ENCODE measurements around the gene RAB24. TPM values are rescaled to one million over a fixed set of nuclear protein-coding genes. Genes with fewer than 3 reads are reported as not detected.

The RAB24 gene
- 10 to 100 TPM; 25.5 to 29.4 TPM for total RNA-seq
- 19.2 TPM for polyA plus RNA-seq (ENCODE audit: insufficient read depth, low read depth, low replicate concordance)
- long read RNA-seq, donor 1, transcript RAB24-201 (8 exons, 1,311 nt): major isoform, 11 of 17 reads
- long read RNA-seq, donor 1, partial matches to known transcripts: 0 of 17 reads
- long read RNA-seq, donor 1, other reads (novel, unspliced or antisense): 0 of 17 reads
- long read RNA-seq, donor 2, partial matches to known transcripts: 0 of 5 reads
- long read RNA-seq, donor 2, other reads (novel, unspliced or antisense): 0 of 5 reads

GRCh38 chr5:177303121-177303924, at the start of gene RAB24, which contains the start of gene PRELID1:
Gene RAB24 (minus strand): TSS chr5:177303719. CDS start chr5:177303288, 431 bp downstream.
Gene PRELID1 (plus strand): TSS chr5:177303799. CDS start chr5:177303986, 187 bp downstream.
- peaks cover 19% of the 10 kb centered on the region for H3K4me1 ChIP-seq
- H3K9me3 ChIP-seq: no peaks in the 10 kb centered on the region
- no peak for TF ChIP-seq POLR2A (IDR thresholded peaks at IDR 0.05)
- TF ChIP-seq, protein P1, sequence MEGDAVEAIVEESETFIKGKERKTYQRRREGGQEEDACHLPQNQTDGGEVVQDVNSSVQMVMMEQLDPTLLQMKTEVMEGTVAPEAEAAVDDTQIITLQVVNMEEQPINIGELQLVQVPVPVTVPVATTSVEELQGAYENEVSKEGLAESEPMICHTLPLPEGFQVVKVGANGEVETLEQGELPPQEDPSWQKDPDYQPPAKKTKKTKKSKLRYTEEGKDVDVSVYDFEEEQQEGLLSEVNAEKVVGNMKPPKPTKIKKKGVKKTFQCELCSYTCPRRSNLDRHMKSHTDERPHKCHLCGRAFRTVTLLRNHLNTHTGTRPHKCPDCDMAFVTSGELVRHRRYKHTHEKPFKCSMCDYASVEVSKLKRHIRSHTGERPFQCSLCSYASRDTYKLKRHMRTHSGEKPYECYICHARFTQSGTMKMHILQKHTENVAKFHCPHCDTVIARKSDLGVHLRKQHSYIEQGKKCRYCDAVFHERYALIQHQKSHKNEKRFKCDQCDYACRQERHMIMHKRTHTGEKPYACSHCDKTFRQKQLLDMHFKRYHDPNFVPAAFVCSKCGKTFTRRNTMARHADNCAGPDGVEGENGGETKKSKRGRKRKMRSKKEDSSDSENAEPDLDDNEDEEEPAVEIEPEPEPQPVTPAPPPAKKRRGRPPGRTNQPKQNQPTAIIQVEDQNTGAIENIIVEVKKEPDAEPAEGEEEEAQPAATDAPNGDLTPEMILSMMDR (IDR thresholded peaks at IDR 0.05): peak in 1 of 3 experiments; percentile 33
- 0% methylated on average over 71 of the region's 100 CpGs; no CpG with 5 or more reads in 1 of the 2 donors for WGBS, 2 donors
- intact Hi-C loops (cut with DNase I; ENCODE audit: low total_unique reads): loop anchor here (10.0 kb wide), 1 partner anchor 189 kb away; no protein-coding TSS in a partner anchor
- H3K36me3 ChIP-seq (ENCODE audit: low read depth, missing control alignments): no peaks in the 10 kb centered on the region
- H3K27me3 ChIP-seq: no peaks in the 10 kb centered on the region
- H3K27ac ChIP-seq: peak within 1 kb of the TSS; percentile 76 to 82
- peak within 1 kb of the TSS; percentile 82 to 94 for H3K4me3 ChIP-seq
- DNase-seq: peak; percentile 94

- no peaks in the 10 kb centered on the region for H3K27me3 ChIP-seq
- WGBS, 2 donors: 61 to 65% methylated on average over 5 of the region's 5 CpGs
- H3K4me1 ChIP-seq: peaks cover 16% of the 10 kb centered on the region
- H3K27ac ChIP-seq: no peak overlapping the region
- no peaks in the 10 kb centered on the region for H3K36me3 ChIP-seq (ENCODE audit: low read depth, missing control alignments)
- no peak for DNase-seq
- no peaks in the 10 kb centered on the region for H3K9me3 ChIP-seq
- intact Hi-C loops (cut with DNase I; ENCODE audit: low total_unique reads): no loop called here
- no peak for TF ChIP-seq POLR2A (IDR thresholded peaks at IDR 0.05)
- TF ChIP-seq, protein P1 (IDR thresholded peaks at IDR 0.05): no peak
- H3K4me3 ChIP-seq: no peak overlapping the region
These were observed 49.6 kb upstream of the RAB24 start for GRCh38 chr5:177353093-177353492.

GRCh38 chr5:177351392-177352329, 48.1 kb upstream of the RAB24 start, which contains the start of gene LMAN2:
Gene LMAN2 (minus strand): TSS chr5:177351668. CDS start chr5:177351647, 21 bp downstream.
- Histone ChIP-seq H3K9me3 (no peaks in the 10 kb centered on the region), H3K27me3 (no peaks in the 10 kb centered on the region), H3K4me3 (peak within 1 kb of the TSS; percentile 70 to 86), H3K4me1 (peaks cover 16% of the 10 kb centered on the region), H3K27ac (peak within 1 kb of the TSS; percentile 85 to 93), H3K36me3 (ENCODE audit: low read depth, missing control alignments) (no peaks in the 10 kb centered on the region)
- DNase-seq: peak; percentile 97
- TF ChIP-seq, protein P1 (IDR thresholded peaks at IDR 0.05): no peak
- no peak for TF ChIP-seq POLR2A (IDR thresholded peaks at IDR 0.05)
- WGBS, 2 donors: 6 to 11% methylated on average over 34 to 55 of the region's 55 CpGs
- intact Hi-C loops (cut with DNase I; ENCODE audit: low total_unique reads): no loop called here

DNA sequence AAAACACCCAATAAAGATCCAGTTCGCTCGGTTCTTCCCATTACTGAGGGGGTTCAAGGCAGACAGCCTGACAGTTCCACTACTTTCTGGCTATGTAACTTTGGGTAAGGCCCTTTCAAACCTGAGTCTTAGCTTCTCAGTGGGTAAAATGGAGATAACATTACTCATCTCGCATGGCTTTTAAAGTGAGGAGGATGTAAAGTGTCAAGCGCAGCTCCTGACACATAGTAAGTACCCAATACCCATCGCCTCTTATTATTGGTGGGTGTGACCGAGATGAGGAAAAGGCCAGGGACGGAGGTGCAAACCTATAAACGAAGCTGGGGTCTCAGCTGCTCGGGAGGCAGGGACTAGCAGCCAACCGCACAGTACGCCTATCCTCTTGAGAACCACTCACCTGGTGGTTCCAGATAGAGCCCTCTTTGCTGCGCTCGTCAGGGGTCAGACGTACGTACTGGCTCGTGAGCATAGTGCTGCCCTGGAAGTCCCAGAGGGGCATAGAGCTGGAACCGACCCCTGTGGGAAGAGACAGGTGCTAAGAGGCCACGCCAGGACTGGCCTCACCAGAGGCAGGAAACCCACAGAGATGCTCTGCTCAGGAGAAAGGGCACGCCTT, 47.4 kb upstream of the RAB24 start:
- peaks cover 16% of the 10 kb centered on the region for H3K4me1 ChIP-seq
- H3K27ac ChIP-seq: peak overlapping the region; percentile 85 to 93
- 9 to 14% methylated on average over 19 of the region's 19 CpGs for WGBS, 2 donors
- TF ChIP-seq, protein P1 (IDR thresholded peaks at IDR 0.05): no peak
- TF ChIP-seq POLR2A (IDR thresholded peaks at IDR 0.05): no peak
- H3K36me3 ChIP-seq (ENCODE audit: low read depth, missing control alignments): no peaks in the 10 kb centered on the region
- no peaks in the 10 kb centered on the region for H3K9me3 ChIP-seq
- H3K4me3 ChIP-seq: peak overlapping the region; percentile 70 to 86
- intact Hi-C loops (cut with DNase I; ENCODE audit: low total_unique reads): no loop called here
- H3K27me3 ChIP-seq: no peaks in the 10 kb centered on the region
- no peak for DNase-seq
